HepG2 (cell line): ENCODE measurements around the gene LAPTM4A. TPM values are rescaled to one million over a fixed set of nuclear protein-coding genes. Genes with fewer than 3 reads are reported as not detected.

Experiments used
- ADNP ChIP-seq: sonication (generic); formaldehyde crosslinking; IDR thresholded peaks from 2 replicates; pipeline ENCODE4 v1.4.0; 2020; ENCODE audit warnings: missing genetic modification reagents
- AHDC1 ChIP-seq: sonication (generic); formaldehyde crosslinking; IDR thresholded peaks from 2 replicates; pipeline ENCODE4 v1.5.1; 2020; ENCODE audit warnings: mild to moderate bottlenecking, missing genetic modification reagents, borderline replicate concordance
- CHCHD3 ChIP-seq: sonication (generic); formaldehyde crosslinking; IDR thresholded peaks from 2 replicates; pipeline ENCODE4 v1.8.0; 2022; ENCODE audit warnings: mild to moderate bottlenecking, missing genetic modification reagents, moderate library complexity
- ELF3 ChIP-seq: IDR thresholded peaks from 2 replicates; pipeline ENCODE4 v1.6.1; 2016; ENCODE audit warnings: missing genetic modification reagents, missing compliant biosample characterization
- ESRRA ChIP-seq: sonication (generic); formaldehyde crosslinking; IDR thresholded peaks from 2 replicates; pipeline ENCODE4 v1.5.1; 2020; ENCODE audit warnings: mild to moderate bottlenecking, low read depth, missing genetic modification reagents
- EZH2 ChIP-seq: conservative IDR thresholded peaks from 2 replicates; pipeline ENCODE4 v1.6.1; 2012; ENCODE audit warnings: mild to moderate bottlenecking, low read depth, low read length, moderate library complexity
- FOXA3 ChIP-seq: IDR thresholded peaks from 2 replicates; pipeline ENCODE4 v1.6.1; 2016; ENCODE audit warnings: missing genetic modification reagents, missing compliant biosample characterization
- GATAD1 ChIP-seq: IDR thresholded peaks from 2 replicates; pipeline ENCODE4 v1.6.1; 2016; ENCODE audit warnings: missing genetic modification reagents, missing compliant biosample characterization
- GTF2F1 ChIP-seq: fragments of 150-350 bp; IDR thresholded peaks from 2 replicates; pipeline ENCODE4 v1.6.1; 2014; ENCODE audit warnings: low read length
- IRX3 ChIP-seq: sonication (generic); formaldehyde crosslinking; IDR thresholded peaks from 2 replicates; pipeline ENCODE4 v1.8.1; 2023; ENCODE audit warnings: mild to moderate bottlenecking, low read depth, missing genetic modification reagents, borderline replicate concordance
- ISL2 ChIP-seq: sonication (generic); formaldehyde crosslinking; IDR thresholded peaks from 2 replicates; pipeline ENCODE4 v1.5.0; 2020; ENCODE audit warnings: missing genetic modification reagents
- MAFG ChIP-seq: sonication (generic); formaldehyde crosslinking; IDR thresholded peaks from 2 replicates; pipeline ENCODE4 v1.5.1; 2020; ENCODE audit warnings: mild to moderate bottlenecking, missing genetic modification reagents
- MLX ChIP-seq: IDR thresholded peaks from 2 replicates; pipeline ENCODE4 v1.6.1; 2016
- NFE2L2 ChIP-seq: fragments of 150-350 bp; IDR thresholded peaks from 2 replicates; pipeline ENCODE4 v1.6.1; 2014; ENCODE audit warnings: low read length
- NKX3-1 ChIP-seq: sonication (generic); formaldehyde crosslinking; IDR thresholded peaks from 2 replicates; pipeline ENCODE4 v1.5.0; 2020; ENCODE audit warnings: missing genetic modification reagents
- PAF1 ChIP-seq: IDR thresholded peaks from 2 replicates; pipeline ENCODE4 v1.6.1; 2016; ENCODE audit warnings: missing genetic modification reagents, missing compliant biosample characterization
- PRDM10 ChIP-seq: sonication (generic); formaldehyde crosslinking; IDR thresholded peaks from 2 replicates; pipeline ENCODE4 v1.4.0; 2020; ENCODE audit warnings: low read depth, missing genetic modification reagents
- SALL1 ChIP-seq: sonication (generic); formaldehyde crosslinking; IDR thresholded peaks from 2 replicates; pipeline ENCODE4 v1.8.0; 2022; ENCODE audit warnings: mild to moderate bottlenecking, missing genetic modification reagents
- SMC3 ChIP-seq: IDR thresholded peaks from 2 replicates; pipeline ENCODE4 v1.6.1; 2011; ENCODE audit warnings: low read length, improper control_type of control experiment
- SOX6 ChIP-seq, 2 experiments: fragments of 450-650 bp in 1 of 2; sonication (generic) in 1 of 2; formaldehyde crosslinking in 1 of 2; IDR thresholded peaks; 2 replicates each; pipeline versions ENCODE4 v1.4.0 to v1.6.1; 2017 to 2020; ENCODE audit warnings: antibody characterized with exemption in 1 of 2, mild to moderate bottlenecking in 1 of 2, missing genetic modification reagents in 1 of 2
- ZFP90 ChIP-seq: sonication (generic); formaldehyde crosslinking; IDR thresholded peaks from 2 replicates; pipeline ENCODE4 v1.8.0; 2022; ENCODE audit warnings: missing genetic modification reagents, mild to moderate bottlenecking, inconsistent platforms, borderline replicate concordance
- ZNF530 ChIP-seq: sonication (generic); formaldehyde crosslinking; IDR thresholded peaks from 2 replicates; pipeline ENCODE4 v1.5.0; 2020; ENCODE audit warnings: low read depth, mild to moderate bottlenecking, missing genetic modification reagents
- polyA plus RNA-seq, 8 experiments: library from polyadenylated mRNA; depleted of rRNA in 3 of 8; stranded (reverse) in 7 of 8; unstranded in 1 of 8; fragments of >200 nt; fragmentation: Illumina TruSeq in 4 of 8; extraction: Trizol in 4 of 8; gene quantifications; 2 replicates each; pipeline versions ENCODE4 v1.2.1 to v1.2.3, GENCODE V29; 2011 to 2016; ENCODE audit warnings: low read depth in 4 of 8, missing spikeins in 1 of 8, mixed read lengths in 1 of 8; ENCODE audit not compliant: insufficient read depth in 1 of 8
- total RNA-seq, 5 experiments: library from RNA; depleted of rRNA; stranded (reverse); fragments of >200 nt; fragmentation: Illumina TruSeq; extraction: Trizol; gene quantifications; 2 replicates each; pipeline ENCODE4 v1.2.3, GENCODE V29; 2016; ENCODE audit warnings: low read depth in 1 of 5

LAPTM4A gene
- total and polyA plus RNA-seq, 2 of the 13 experiments (the other 11 are each of a cell fraction or from before 2014, with no cell fraction given): 116 to 558 TPM

- peak; percentile 83; the same call in 1 of the 2 replicates for TF ChIP-seq PRDM10 (CRISPR knock-in tag)
- peak; percentile 45; the same call in 1 of the 2 replicates for TF ChIP-seq ELF3 (CRISPR knock-in tag)
- TF ChIP-seq SALL1 (CRISPR knock-in tag): peak; percentile 59
- TF ChIP-seq FOXA3 (CRISPR knock-in tag): peak; percentile 75
- peak; percentile 62; the same call in 1 of the 2 replicates for TF ChIP-seq AHDC1 (CRISPR knock-in tag)
- TF ChIP-seq GATAD1 (CRISPR knock-in tag): no peak
- TF ChIP-seq CHCHD3 (CRISPR knock-in tag): no peak
- TF ChIP-seq MLX: no peak; the same call in 1 of the 2 replicates
- no peak for TF ChIP-seq ESRRA
- TF ChIP-seq ADNP: no peak
- TF ChIP-seq EZH2: no peak
- no peak for TF ChIP-seq NFE2L2
- TF ChIP-seq IRX3 (CRISPR knock-in tag): no peak
- no peak for TF ChIP-seq ZNF530
- no peak for TF ChIP-seq PAF1 (CRISPR knock-in tag)
- TF ChIP-seq GTF2F1: no peak
- no peak for TF ChIP-seq ZFP90 (CRISPR knock-in tag)
- no peak for TF ChIP-seq SOX6 (IDR thresholded peaks at IDR 0.05)
- peak; percentile 73 for TF ChIP-seq SOX6 (CRISPR knock-in tag; IDR thresholded peaks at IDR 0.05)
- TF ChIP-seq SMC3: no peak
- no peak for TF ChIP-seq MAFG (CRISPR knock-in tag)
- peak; percentile 88 for TF ChIP-seq ISL2 (CRISPR knock-in tag)
- no peak for TF ChIP-seq NKX3-1 (CRISPR knock-in tag)
Measured at GRCh38 chr2:20013126-20013849, 38.1 kb downstream of the LAPTM4A start (continued).
